Measurements from ENCODE around the gene TRIM54. TPM values are rescaled to one million over a fixed set of nuclear protein-coding genes. Genes with fewer than 3 reads are reported as not detected.

The TRIM54 gene
- total and polyA plus RNA-seq, 4 donors, result 0.03 TPM; not detected in 3

DNA sequence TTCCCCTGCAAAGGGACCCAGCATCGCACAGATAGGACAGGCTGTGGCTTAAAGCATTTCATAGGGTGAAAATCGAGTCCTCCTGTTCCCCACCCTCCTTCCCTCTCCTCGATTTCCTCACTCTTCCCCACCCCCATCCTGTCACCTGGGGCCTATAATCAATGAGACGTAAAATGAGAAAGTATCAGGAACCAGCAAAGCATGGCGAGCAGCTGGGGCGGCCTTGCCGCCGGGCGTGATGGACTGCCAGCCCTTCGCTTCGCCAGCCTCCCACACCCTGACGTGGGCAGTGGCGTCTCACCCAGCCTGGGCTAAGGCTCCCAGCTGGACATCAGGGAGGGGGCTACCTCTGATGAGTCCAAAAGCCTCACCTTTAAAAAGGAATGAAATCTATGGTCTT lies 30.5 kb upstream of the TRIM54 start:
- Histone ChIP-seq H3K27me3 (ENCODE audit: control insufficient read depth in 4 of 4, insufficient read depth in 4 of 4, low read length in 3 of 4) (peaks cover 0 to 2% (median 0%) of the 10 kb centered on the region in 4 donors), H3K4me1 (ENCODE audit: control insufficient read depth in 4 of 4, insufficient read depth in 4 of 4, low read length in 3 of 4) (peaks cover 0 to 7% (median 3%) of the 10 kb centered on the region in 4 donors), H3K27ac (ENCODE audit: low read depth in 1 of 2, low read length in 2 of 2) (no peak overlapping the region), H3K9me3 (ENCODE audit: control insufficient read depth in 4 of 4, low read length in 3 of 4) (no peaks in the 10 kb centered on the region), H3K9ac (ENCODE audit: low read depth in 1 of 2, low read length in 2 of 2) (no peak overlapping the region), H3K4me3 (ENCODE audit: low read depth in 1 of 3, low read length in 3 of 3) (no peak overlapping the region), H3K36me3 (ENCODE audit: control insufficient read depth in 4 of 4, insufficient read depth in 3 of 4, low read depth in 1 of 4, low read length in 3 of 4) (no peaks in the 10 kb centered on the region)
- TF ChIP-seq, protein P1, sequence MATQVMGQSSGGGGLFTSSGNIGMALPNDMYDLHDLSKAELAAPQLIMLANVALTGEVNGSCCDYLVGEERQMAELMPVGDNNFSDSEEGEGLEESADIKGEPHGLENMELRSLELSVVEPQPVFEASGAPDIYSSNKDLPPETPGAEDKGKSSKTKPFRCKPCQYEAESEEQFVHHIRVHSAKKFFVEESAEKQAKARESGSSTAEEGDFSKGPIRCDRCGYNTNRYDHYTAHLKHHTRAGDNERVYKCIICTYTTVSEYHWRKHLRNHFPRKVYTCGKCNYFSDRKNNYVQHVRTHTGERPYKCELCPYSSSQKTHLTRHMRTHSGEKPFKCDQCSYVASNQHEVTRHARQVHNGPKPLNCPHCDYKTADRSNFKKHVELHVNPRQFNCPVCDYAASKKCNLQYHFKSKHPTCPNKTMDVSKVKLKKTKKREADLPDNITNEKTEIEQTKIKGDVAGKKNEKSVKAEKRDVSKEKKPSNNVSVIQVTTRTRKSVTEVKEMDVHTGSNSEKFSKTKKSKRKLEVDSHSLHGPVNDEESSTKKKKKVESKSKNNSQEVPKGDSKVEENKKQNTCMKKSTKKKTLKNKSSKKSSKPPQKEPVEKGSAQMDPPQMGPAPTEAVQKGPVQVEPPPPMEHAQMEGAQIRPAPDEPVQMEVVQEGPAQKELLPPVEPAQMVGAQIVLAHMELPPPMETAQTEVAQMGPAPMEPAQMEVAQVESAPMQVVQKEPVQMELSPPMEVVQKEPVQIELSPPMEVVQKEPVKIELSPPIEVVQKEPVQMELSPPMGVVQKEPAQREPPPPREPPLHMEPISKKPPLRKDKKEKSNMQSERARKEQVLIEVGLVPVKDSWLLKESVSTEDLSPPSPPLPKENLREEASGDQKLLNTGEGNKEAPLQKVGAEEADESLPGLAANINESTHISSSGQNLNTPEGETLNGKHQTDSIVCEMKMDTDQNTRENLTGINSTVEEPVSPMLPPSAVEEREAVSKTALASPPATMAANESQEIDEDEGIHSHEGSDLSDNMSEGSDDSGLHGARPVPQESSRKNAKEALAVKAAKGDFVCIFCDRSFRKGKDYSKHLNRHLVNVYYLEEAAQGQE (IDR thresholded peaks at IDR 0.05), result no peak
- TF ChIP-seq, protein P2, sequence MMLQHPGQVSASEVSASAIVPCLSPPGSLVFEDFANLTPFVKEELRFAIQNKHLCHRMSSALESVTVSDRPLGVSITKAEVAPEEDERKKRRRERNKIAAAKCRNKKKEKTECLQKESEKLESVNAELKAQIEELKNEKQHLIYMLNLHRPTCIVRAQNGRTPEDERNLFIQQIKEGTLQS (IDR thresholded peaks at IDR 0.05), result no peak
- DNase-seq (ENCODE audit: low spot score), result no peak
- WGBS, result 86% methylated on average over 13 of the region's 13 CpGs

DNA sequence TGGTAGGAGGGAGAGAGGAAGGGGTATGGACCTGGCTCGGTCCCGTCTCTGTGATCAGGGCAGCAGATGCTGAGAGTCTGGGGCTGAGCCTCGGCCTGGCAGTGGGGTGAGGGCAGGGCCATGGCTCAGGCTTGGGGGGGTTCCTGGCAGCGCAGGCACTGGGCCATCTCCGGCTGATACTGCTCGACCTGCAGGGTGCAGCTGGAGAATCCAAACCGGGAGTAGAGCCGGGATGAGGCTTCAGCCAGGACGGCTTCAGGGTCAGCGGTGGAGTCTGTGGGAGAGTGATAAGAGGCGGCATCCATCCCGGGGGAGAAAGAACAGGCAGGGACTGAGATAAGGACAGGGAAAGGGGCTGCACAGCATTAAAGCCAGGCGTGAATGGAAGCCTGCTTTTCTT lies 27.0 kb upstream of the TRIM54 start:
- H3K36me3 ChIP-seq (ENCODE audit: control insufficient read depth in 4 of 4, insufficient read depth in 3 of 4, low read depth in 1 of 4, low read length in 3 of 4), result no peaks in the 10 kb centered on the region
- TF ChIP-seq NR2F2 (IDR thresholded peaks at IDR 0.05) (no peak), YY1 (IDR thresholded peaks at IDR 0.05) (no peak), HNF4A (conservative IDR thresholded peaks at IDR 0.05) (no peak)
- TF ChIP-seq, protein P1 (IDR thresholded peaks at IDR 0.05), result no peak
- TF ChIP-seq, protein P3, sequence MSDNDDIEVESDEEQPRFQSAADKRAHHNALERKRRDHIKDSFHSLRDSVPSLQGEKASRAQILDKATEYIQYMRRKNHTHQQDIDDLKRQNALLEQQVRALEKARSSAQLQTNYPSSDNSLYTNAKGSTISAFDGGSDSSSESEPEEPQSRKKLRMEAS (IDR thresholded peaks at IDR 0.05), result no peak
- H3K27me3 ChIP-seq (ENCODE audit: control insufficient read depth in 4 of 4, insufficient read depth in 4 of 4, low read length in 3 of 4), result peaks cover 0 to 9% (median 0%) of the 10 kb centered on the region in 4 donors
- H3K4me3 ChIP-seq (ENCODE audit: low read depth in 1 of 3, low read length in 3 of 3), result no peak overlapping the region
- no peaks in the 10 kb centered on the region for H3K9me3 ChIP-seq (ENCODE audit: control insufficient read depth in 4 of 4, low read length in 3 of 4)
- DNase-seq (ENCODE audit: low spot score), result no peak
- peaks cover 0 to 1% (median under 1%) of the 10 kb centered on the region in 4 donors for H3K4me1 ChIP-seq (ENCODE audit: control insufficient read depth in 4 of 4, insufficient read depth in 4 of 4, low read length in 3 of 4)
- H3K27ac ChIP-seq (ENCODE audit: low read depth in 1 of 2, low read length in 2 of 2), result no peak overlapping the region
- WGBS, result 37% methylated on average over 13 of the region's 13 CpGs
- H3K9ac ChIP-seq (ENCODE audit: low read depth in 1 of 2, low read length in 2 of 2), result no peak overlapping the region

DNA sequence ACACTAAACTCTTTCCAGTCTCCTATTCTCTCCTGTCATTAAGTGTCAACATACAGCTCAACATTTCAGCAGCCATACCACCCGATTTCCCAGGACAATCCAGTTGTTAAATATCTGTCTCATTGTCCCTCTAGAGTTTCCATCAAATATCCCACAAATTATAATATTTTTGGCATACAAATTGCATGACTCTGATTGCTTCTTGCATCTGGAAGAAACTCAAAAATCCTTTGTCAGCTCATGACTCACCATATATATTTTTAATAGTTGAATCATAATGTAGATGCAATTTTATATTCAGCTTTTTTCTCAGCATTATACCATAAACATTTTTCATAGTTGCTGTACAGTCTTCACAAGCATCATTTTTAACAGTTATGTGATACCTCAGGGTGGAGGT lies 26.6 kb upstream of the TRIM54 start:
- Histone ChIP-seq H3K4me1 (ENCODE audit: control insufficient read depth in 4 of 4, insufficient read depth in 4 of 4, low read length in 3 of 4) (no peaks in the 10 kb centered on the region), H3K4me3 (ENCODE audit: low read depth in 1 of 3, low read length in 3 of 3) (no peak overlapping the region), H3K36me3 (ENCODE audit: control insufficient read depth in 4 of 4, insufficient read depth in 3 of 4, low read depth in 1 of 4, low read length in 3 of 4) (no peaks in the 10 kb centered on the region), H3K9me3 (ENCODE audit: control insufficient read depth in 4 of 4, low read length in 3 of 4) (no peaks in the 10 kb centered on the region), H3K27ac (ENCODE audit: low read depth in 1 of 2, low read length in 2 of 2) (no peak overlapping the region), H3K27me3 (ENCODE audit: control insufficient read depth in 4 of 4, insufficient read depth in 4 of 4, low read length in 3 of 4) (peaks cover 0 to 12% (median 0%) of the 10 kb centered on the region in 4 donors), H3K9ac (ENCODE audit: low read depth in 1 of 2, low read length in 2 of 2) (no peak overlapping the region)
- TF ChIP-seq EGR1 (IDR thresholded peaks at IDR 0.05; ENCODE audit: low read depth in 2 of 2) (no peak), JUND (IDR thresholded peaks at IDR 0.05) (no peak), SP1 (IDR thresholded peaks at IDR 0.05) (no peak)
- TF ChIP-seq, protein P3 (IDR thresholded peaks at IDR 0.05), result no peak
- WGBS, result 27% methylated on average over 1 of the region's 1 CpG
- DNase-seq (ENCODE audit: low spot score), result no peak
